BLaER1 (cell line): ENCODE measurements around the gene CASQ1.

Source experiments
- H3K27ac ChIP-seq: shearing (Covaris generic); formaldehyde crosslinking; 2 replicates; pipeline ENCODE4 v1.8.1; 2022
- H3K27me3 ChIP-seq: shearing (Covaris generic); formaldehyde crosslinking; 2 replicates; pipeline ENCODE4 v1.8.1; 2022
- H3K36me3 ChIP-seq: shearing (Covaris generic); formaldehyde crosslinking; 2 replicates; pipeline ENCODE4 v1.8.1; 2022
- H3K4me1 ChIP-seq: shearing (Covaris generic); formaldehyde crosslinking; 2 replicates; pipeline ENCODE4 v1.8.1; 2022
- H3K4me2 ChIP-seq: shearing (Covaris generic); formaldehyde crosslinking; 2 replicates; pipeline ENCODE4 v1.8.1; 2022
- H3K4me3 ChIP-seq: shearing (Covaris generic); formaldehyde crosslinking; 2 replicates; pipeline ENCODE4 v1.8.1; 2022
- H3K9ac ChIP-seq: shearing (Covaris generic); formaldehyde crosslinking; 2 replicates; pipeline ENCODE4 v1.8.1; 2022
- H3K9me3 ChIP-seq: shearing (Covaris generic); formaldehyde crosslinking; 2 replicates; pipeline ENCODE4 v1.8.1; 2022
- H4K20me1 ChIP-seq: shearing (Covaris generic); formaldehyde crosslinking; 2 replicates; pipeline ENCODE4 v1.8.1; 2022
- Cebpa-rat ChIP-seq: shearing (Covaris generic); IDR thresholded peaks from 2 replicates; pipeline ENCODE4 v1.8.1; 2022

CASQ1 gene

DNA sequence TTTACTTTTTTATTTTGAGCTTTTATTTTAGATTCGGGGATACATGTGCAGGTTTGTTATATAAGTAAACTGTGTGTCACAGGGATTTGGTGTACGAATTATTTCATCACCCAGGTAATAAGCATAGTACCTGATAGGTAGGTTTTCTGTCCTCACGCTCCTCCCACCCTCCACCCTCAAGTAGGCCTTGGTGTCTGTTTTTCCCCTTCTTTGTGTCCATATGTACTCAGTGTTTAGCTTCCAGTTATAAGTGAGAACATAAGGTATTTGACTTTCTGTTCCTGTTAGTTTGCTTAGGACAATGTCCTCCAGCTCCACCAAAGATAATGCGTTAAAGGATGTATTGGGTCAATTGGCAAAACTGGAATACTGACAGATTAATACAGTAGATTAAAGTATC lies 33.2 kb upstream of the CASQ1 start:
- H3K36me3 ChIP-seq = no peaks in the 10 kb centered on the region
- no peak overlapping the region for H3K9ac ChIP-seq
- no peak overlapping the region for H3K4me2 ChIP-seq
- no peak for TF ChIP-seq Cebpa-rat
- no peaks in the 10 kb centered on the region for H3K27me3 ChIP-seq
- no peaks in the 10 kb centered on the region for H3K9me3 ChIP-seq
- no peaks in the 10 kb centered on the region for H3K4me1 ChIP-seq
- H3K4me3 ChIP-seq = no peak overlapping the region
- no peaks in the 10 kb centered on the region for H4K20me1 ChIP-seq
- H3K27ac ChIP-seq = no peak overlapping the region

DNA sequence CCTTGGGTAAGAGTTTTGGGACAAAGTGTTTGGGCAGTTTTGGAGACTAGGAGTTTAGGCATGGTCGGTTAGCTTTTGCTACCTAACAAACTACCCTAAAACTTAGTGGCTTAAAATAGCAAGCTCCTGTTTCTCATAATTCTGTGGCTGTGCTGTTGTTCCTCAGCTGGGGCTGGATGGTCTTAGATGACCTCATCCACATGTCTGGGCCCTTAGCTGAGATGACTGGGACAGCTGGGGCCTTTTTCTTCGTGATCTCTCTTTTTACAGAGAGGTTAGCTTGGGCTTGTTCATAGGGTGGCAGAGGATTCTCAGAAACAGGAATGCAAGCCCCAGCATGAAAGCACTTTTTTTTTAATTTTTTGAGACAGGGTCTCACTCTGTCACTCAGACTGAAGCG lies 32.3 kb upstream of the CASQ1 start:
- Histone ChIP-seq H4K20me1 (no peaks in the 10 kb centered on the region), H3K4me1 (no peaks in the 10 kb centered on the region), H3K9ac (no peak overlapping the region), H3K4me3 (no peak overlapping the region), H3K4me2 (no peak overlapping the region), H3K27me3 (no peaks in the 10 kb centered on the region), H3K27ac (no peak overlapping the region), H3K36me3 (no peaks in the 10 kb centered on the region), H3K9me3 (no peaks in the 10 kb centered on the region)
- no peak for TF ChIP-seq Cebpa-rat

DNA sequence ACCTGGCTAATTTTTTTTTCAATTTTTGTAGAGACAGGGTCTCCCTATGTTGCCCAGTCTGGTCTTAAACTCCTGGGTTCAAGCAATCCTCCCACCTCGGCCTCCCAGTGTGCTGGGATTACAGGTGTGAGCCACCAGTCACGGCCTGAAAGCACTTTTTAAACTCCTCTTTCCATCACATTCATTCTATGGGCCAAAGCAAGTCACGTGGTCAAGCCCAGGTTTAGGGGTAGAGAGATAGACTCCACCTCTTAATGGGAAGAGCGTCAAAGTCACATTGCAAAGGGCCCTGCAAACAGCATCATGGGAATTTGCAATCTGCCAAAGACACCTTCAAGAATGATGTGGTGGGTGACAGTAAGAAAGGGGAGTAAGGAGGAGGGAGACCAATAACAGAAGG lies 31.8 kb upstream of the CASQ1 start:
- Histone ChIP-seq H3K4me1 (no peaks in the 10 kb centered on the region; the same call in 1 of the 2 replicates), H4K20me1 (no peaks in the 10 kb centered on the region), H3K27me3 (no peaks in the 10 kb centered on the region), H3K4me3 (no peak overlapping the region), H3K27ac (no peak overlapping the region), H3K36me3 (no peaks in the 10 kb centered on the region), H3K9me3 (no peaks in the 10 kb centered on the region), H3K9ac (no peak overlapping the region), H3K4me2 (no peak overlapping the region)
- no peak for TF ChIP-seq Cebpa-rat

DNA sequence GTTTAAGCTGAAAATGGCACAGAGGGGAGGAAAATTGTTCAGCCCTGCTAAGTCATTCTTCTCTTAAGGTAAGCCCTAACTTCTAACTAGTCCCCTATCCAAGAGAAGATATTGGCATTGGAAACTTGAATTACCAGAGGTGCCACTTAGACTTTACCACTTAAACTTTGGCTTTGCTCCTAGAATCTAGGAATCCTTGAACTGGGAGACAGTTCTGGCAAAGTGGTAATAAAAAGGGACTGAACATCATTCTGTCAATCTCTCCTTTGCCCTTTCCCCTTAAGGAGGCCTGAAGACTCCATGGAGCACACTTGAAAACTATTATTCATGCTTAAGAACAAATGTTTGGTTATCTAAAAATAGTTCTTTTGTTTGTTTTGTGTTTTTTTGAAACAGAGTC lies 30.5 kb upstream of the CASQ1 start:
- H4K20me1 ChIP-seq = no peaks in the 10 kb centered on the region
- H3K27ac ChIP-seq = no peak overlapping the region
- TF ChIP-seq Cebpa-rat = no peak
- no peaks in the 10 kb centered on the region; the same call in 1 of the 2 replicates for H3K4me1 ChIP-seq
- no peak overlapping the region for H3K9ac ChIP-seq
- H3K27me3 ChIP-seq = no peaks in the 10 kb centered on the region
- H3K4me2 ChIP-seq = no peak overlapping the region
- H3K4me3 ChIP-seq = no peak overlapping the region
- no peaks in the 10 kb centered on the region for H3K9me3 ChIP-seq
- no peaks in the 10 kb centered on the region for H3K36me3 ChIP-seq

DNA sequence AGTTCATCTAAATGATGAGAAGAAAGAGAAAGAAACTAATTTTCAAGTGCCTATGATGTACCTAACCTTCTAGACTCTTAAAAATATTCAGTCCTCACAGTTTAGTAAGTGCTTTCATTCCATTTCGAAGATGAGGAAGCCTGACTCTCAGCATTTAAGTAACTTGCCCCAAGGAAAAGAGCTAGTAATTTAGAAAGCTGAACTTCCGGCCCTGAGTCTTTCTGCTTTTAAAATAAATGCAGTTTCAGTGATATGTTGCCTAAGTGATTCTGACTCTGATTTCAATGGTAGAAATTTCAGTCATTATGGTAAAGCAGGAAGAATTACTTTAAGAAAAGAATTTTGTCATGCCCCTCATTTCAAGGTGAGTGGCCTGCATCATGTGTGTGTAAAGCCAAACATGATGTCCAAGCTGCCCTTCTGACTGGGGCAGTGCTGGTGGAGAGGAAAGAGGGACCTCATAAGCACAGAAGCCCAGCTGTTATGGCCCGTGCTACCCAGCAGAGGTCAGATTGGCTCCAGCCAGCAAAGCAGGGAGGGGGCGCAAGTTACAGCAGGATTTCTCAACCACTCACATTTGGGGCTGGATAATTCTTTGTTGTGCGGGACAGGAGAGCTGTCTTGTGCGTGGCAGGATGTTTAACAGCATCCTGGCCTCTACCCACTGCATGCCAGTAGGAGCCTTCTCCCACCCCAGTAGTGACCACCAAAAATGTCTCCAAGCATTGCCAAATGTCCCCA lies 28.2 kb upstream of the CASQ1 start:
- H3K36me3 ChIP-seq = no peaks in the 10 kb centered on the region
- H3K27me3 ChIP-seq = no peaks in the 10 kb centered on the region
- no peak overlapping the region for H3K27ac ChIP-seq
- no peaks in the 10 kb centered on the region for H4K20me1 ChIP-seq
- no peak for TF ChIP-seq Cebpa-rat
- no peak overlapping the region for H3K9ac ChIP-seq
- H3K4me2 ChIP-seq = no peak overlapping the region
- H3K4me3 ChIP-seq = no peak overlapping the region
- no peaks in the 10 kb centered on the region for H3K9me3 ChIP-seq
- peaks cover 16% of the 10 kb centered on the region for H3K4me1 ChIP-seq

DNA sequence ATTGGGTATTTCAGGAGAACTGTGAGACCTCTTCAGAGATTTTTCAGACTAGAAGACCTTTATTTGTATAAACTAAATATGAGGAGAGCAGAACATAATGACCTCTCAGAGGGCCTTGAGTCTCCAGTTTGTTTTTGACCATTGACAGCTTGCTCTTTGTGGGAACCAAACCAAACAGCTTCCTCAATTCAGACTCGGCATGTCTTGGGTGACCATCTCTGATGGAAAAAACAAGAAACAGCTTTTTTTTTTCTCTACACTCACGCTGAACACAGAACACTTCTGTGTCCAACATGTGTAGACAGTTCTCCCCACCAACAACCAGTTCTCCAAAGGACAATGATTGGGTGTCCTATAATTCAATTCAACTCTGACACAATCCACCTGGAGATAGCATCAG lies 27.4 kb upstream of the CASQ1 start:
- H3K4me3 ChIP-seq = no peak overlapping the region
- no peaks in the 10 kb centered on the region for H3K9me3 ChIP-seq
- peaks cover 24% of the 10 kb centered on the region for H3K4me1 ChIP-seq
- H3K27ac ChIP-seq = no peak overlapping the region
- H3K9ac ChIP-seq = no peak overlapping the region
- no peak for TF ChIP-seq Cebpa-rat
- H3K27me3 ChIP-seq = no peaks in the 10 kb centered on the region
- H4K20me1 ChIP-seq = no peaks in the 10 kb centered on the region
- no peaks in the 10 kb centered on the region for H3K36me3 ChIP-seq
- no peak overlapping the region for H3K4me2 ChIP-seq

DNA sequence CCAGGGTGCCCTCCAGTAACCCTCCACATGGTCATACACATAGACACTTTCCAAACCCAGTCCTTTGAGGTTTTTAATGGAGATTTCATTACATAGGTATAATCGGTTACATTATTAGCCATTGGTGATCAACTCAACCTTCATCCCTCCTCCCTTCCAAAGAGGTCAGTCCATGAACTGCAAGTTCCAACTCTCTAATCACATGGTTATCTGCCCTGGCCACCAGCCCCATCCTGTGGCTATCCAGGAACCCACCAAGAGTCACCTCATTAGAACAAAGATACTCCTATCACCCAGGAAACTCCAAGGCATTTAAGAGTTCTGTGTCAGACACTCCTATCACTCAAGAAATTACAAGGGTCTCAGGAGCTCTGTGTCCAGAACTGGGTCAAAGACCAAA lies 26.8 kb upstream of the CASQ1 start:
- no peaks in the 10 kb centered on the region for H3K9me3 ChIP-seq
- no peak overlapping the region for H3K27ac ChIP-seq
- no peak overlapping the region for H3K9ac ChIP-seq
- no peak overlapping the region for H3K4me3 ChIP-seq
- no peaks in the 10 kb centered on the region for H3K36me3 ChIP-seq
- H4K20me1 ChIP-seq = no peaks in the 10 kb centered on the region
- no peak for TF ChIP-seq Cebpa-rat
- H3K27me3 ChIP-seq = no peaks in the 10 kb centered on the region
- H3K4me1 ChIP-seq = peaks cover 31% of the 10 kb centered on the region
- no peak overlapping the region; the same call in 1 of the 2 replicates for H3K4me2 ChIP-seq

DNA sequence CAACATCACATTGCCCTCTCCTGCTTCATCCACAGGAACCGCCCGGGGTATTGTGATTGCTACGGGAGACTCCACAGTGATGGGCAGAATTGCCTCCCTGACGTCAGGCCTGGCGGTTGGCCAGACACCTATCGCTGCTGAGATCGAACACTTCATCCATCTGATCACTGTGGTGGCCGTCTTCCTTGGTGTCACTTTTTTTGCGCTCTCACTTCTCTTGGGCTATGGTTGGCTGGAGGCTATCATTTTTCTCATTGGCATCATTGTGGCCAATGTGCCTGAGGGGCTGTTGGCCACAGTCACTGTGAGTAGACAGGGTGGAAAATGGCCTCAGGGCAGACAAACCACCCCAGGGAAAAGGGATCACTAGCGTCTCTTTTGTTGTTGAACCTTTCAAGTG lies 26.3 kb upstream of the CASQ1 start:
- no peak overlapping the region for H3K9ac ChIP-seq
- H4K20me1 ChIP-seq = no peaks in the 10 kb centered on the region
- H3K4me1 ChIP-seq = peaks cover 36% of the 10 kb centered on the region
- H3K36me3 ChIP-seq = no peaks in the 10 kb centered on the region
- H3K27me3 ChIP-seq = no peaks in the 10 kb centered on the region
- no peak overlapping the region for H3K4me2 ChIP-seq
- no peaks in the 10 kb centered on the region for H3K9me3 ChIP-seq
- TF ChIP-seq Cebpa-rat = no peak
- H3K4me3 ChIP-seq = no peak overlapping the region
- H3K27ac ChIP-seq = no peak overlapping the region

DNA sequence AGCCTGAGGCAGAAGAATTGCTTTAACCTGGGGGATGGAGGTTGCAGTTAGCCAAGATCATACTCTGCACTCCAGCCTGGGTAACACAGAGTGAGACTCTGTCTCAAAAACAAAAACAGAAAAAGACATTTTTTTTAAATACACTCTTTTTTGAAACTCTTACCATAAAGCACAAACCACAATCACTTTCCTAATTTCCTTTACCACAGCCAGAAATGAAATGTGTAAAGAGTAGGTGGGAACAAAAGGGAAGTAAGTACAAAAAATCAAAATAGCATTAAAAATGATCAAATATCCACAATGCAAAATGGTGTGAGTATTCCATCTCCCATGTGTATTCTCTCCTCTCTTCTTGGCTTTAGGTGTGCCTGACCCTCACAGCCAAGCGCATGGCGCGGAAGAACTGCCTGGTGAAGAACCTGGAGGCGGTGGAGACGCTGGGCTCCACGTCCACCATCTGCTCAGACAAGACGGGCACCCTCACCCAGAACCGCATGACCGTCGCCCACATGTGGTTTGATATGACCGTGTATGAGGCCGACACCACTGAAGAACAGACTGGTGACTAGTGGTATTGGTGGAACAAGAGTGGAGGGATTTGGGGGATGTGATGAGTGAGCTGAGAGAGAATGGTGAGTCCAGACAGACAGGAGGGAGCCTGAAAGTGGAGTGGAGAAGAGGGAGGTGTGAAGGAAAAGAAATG lies 24.1 kb upstream of the CASQ1 start:
- Histone ChIP-seq H3K4me1 (peaks cover 58% of the 10 kb centered on the region), H3K36me3 (no peaks in the 10 kb centered on the region), H3K27ac (no peak overlapping the region), H3K4me2 (peak overlapping the region; percentile 61), H3K4me3 (no peak overlapping the region), H3K27me3 (no peaks in the 10 kb centered on the region), H3K9ac (no peak overlapping the region), H4K20me1 (no peaks in the 10 kb centered on the region), H3K9me3 (no peaks in the 10 kb centered on the region)
- TF ChIP-seq Cebpa-rat = no peak

DNA sequence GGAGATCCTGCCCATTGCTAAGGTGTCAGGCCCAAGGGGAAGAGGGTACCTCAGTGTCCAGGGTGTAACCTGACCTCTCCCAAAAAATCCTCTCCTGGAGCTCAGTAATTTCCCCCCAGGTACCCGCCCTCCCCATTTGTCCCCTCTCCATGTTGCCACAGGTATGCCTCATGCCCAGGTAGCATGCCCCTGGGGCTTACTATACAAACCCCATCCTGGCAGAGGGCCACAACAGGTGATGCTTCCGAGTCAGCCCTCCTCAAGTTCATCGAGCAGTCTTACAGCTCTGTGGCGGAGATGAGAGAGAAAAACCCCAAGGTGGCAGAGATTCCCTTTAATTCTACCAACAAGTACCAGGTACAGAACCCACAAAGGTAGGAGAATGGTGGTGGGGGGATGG lies 23.3 kb upstream of the CASQ1 start:
- Histone ChIP-seq H3K36me3 (no peaks in the 10 kb centered on the region), H3K27ac (no peak overlapping the region), H3K4me1 (peaks cover 62% of the 10 kb centered on the region), H3K9ac (no peak overlapping the region), H3K9me3 (no peaks in the 10 kb centered on the region), H3K4me2 (peak overlapping the region; percentile 61; the same call in 1 of the 2 replicates), H4K20me1 (no peaks in the 10 kb centered on the region), H3K27me3 (no peaks in the 10 kb centered on the region), H3K4me3 (no peak overlapping the region)
- no peak for TF ChIP-seq Cebpa-rat
